Gastrocnemius medialis (tissue), 4 donors: ENCODE data around the gene USO1.

ENCODE experiments used
- CTCF ChIP-seq, 5 experiments: fragments of 450-650 bp in 3 of 5; fragments of 200-600 bp in 2 of 5; sonication (generic) in 2 of 5; IDR thresholded peaks in 4 of 5; conservative IDR thresholded peaks in 1 of 5; 1 replicate in 4 of 5; 2 replicates in 1 of 5; pipeline ENCODE4 v1.5.1; 2016 to 2019; ENCODE audit warnings: antibody characterized with exemption in 5 of 5, mild to moderate bottlenecking in 3 of 5, moderate library complexity in 3 of 5
- POLR2A ChIP-seq, 2 donors: fragments of 450-650 bp; IDR thresholded peaks; one replicate each; pipeline ENCODE4 v1.6.1; 2017; ENCODE audit warnings: antibody characterized with exemption in 2 of 2, mild to moderate bottlenecking in 2 of 2, moderate library complexity in 2 of 2

- TF ChIP-seq CTCF (IDR thresholded peaks at IDR 0.05 in 4 of 5, conservative IDR thresholded peaks at IDR 0.05 in 1 of 5) (no peak), POLR2A (IDR thresholded peaks at IDR 0.05) (no peak)
Observed at GRCh38 chr4:75845992-75846391, 121.6 kb downstream of the USO1 start.
